ENCODE measurements around the gene CMTM2. TPM values are rescaled to one million over a fixed set of nuclear protein-coding genes. Genes with fewer than 3 reads are reported as not detected.

The CMTM2 gene
- total and polyA plus RNA-seq, 2 experiments from 2014 or later, result 0.60 TPM; not detected in 1

DNA sequence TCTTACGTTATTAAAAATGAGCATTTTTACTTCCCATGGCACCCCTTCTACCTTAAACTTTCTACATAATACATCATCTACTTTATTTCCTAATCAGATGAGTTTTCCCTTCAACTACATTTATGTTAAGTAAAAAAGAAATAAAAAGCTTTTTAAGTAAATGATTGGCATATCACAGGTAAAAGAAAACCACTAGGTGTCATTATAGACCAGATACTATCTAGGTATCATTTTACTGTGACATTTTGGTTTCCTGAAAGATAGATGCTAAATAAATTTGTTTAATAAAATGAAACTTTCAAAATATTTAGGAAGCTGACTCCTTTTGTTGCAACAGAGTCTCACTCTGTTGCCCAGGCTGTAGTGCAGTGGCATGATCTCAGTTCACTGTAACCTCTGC, 16.9 kb upstream of the CMTM2 start:
- Histone ChIP-seq H3K9me3 (ENCODE audit: low read depth) (no peaks in the 10 kb centered on the region), H3K36me3 (replicated peaks; ENCODE audit: insufficient read depth, low read depth) (no peaks in the 10 kb centered on the region), H2AFZ (no peak overlapping the region), H3K79me2 (no peaks in the 10 kb centered on the region), H3K4me1 (ENCODE audit: insufficient read depth) (no peaks in the 10 kb centered on the region), H3K27me3 (no peaks in the 10 kb centered on the region), H3K4me2 (no peak overlapping the region), H3K4me3 (no peak overlapping the region), H3K9me2 (replicated peaks; ENCODE audit: insufficient read depth) (no peaks in the 10 kb centered on the region), H3K27ac (no peak overlapping the region), H4K20me1 (ENCODE audit: insufficient read depth, poor library complexity, severe bottlenecking) (no peaks in the 10 kb centered on the region)
- TF ChIP-seq, protein P1, sequence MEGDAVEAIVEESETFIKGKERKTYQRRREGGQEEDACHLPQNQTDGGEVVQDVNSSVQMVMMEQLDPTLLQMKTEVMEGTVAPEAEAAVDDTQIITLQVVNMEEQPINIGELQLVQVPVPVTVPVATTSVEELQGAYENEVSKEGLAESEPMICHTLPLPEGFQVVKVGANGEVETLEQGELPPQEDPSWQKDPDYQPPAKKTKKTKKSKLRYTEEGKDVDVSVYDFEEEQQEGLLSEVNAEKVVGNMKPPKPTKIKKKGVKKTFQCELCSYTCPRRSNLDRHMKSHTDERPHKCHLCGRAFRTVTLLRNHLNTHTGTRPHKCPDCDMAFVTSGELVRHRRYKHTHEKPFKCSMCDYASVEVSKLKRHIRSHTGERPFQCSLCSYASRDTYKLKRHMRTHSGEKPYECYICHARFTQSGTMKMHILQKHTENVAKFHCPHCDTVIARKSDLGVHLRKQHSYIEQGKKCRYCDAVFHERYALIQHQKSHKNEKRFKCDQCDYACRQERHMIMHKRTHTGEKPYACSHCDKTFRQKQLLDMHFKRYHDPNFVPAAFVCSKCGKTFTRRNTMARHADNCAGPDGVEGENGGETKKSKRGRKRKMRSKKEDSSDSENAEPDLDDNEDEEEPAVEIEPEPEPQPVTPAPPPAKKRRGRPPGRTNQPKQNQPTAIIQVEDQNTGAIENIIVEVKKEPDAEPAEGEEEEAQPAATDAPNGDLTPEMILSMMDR (IDR thresholded peaks at IDR 0.05; ENCODE audit: poor library complexity), result peak; percentile 29
- no peak for TF ChIP-seq EZH2phosphoT487 (IDR thresholded peaks at IDR 0.05; ENCODE audit: low read depth, severe bottlenecking, unreplicated experiment)
- WGBS (ENCODE audit: low lambda C conversion rate, missing lambda C conversion rate), result 92% methylated on average over 1 of the region's 1 CpG
- DNase-seq (ENCODE audit: low spot score), result no peak

DNA sequence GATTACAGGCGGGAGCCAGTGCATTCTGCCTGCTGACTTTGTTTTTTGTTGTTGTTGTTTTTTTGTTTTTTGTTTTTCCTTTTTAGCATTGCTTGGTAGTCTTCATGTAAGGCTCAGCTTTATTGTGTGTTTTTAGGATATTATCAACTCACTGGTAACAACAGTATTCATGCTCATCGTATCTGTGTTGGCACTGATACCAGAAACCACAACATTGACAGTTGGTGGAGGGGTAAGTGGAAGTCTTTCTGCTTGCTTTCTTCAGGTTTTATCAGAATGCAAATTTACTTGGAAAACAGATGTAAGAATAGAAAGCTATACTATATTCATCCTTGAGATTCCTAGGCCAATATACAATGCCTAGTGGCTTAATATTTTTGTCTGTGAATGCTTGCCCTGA, 16.3 kb upstream of the CMTM2 start:
- no peaks in the 10 kb centered on the region for H3K79me2 ChIP-seq
- no peak overlapping the region for H2AFZ ChIP-seq
- H3K4me3 ChIP-seq, result no peak overlapping the region
- no peaks in the 10 kb centered on the region for H3K9me2 ChIP-seq (replicated peaks; ENCODE audit: insufficient read depth)
- H3K9me3 ChIP-seq (ENCODE audit: low read depth), result no peaks in the 10 kb centered on the region
- H3K27ac ChIP-seq, result no peak overlapping the region
- 93% methylated on average over 2 of the region's 2 CpGs for WGBS (ENCODE audit: low lambda C conversion rate, missing lambda C conversion rate)
- no peaks in the 10 kb centered on the region for H3K36me3 ChIP-seq (replicated peaks; ENCODE audit: insufficient read depth, low read depth)
- H4K20me1 ChIP-seq (ENCODE audit: insufficient read depth, poor library complexity, severe bottlenecking), result no peaks in the 10 kb centered on the region
- no peak for DNase-seq (ENCODE audit: low spot score)
- no peaks in the 10 kb centered on the region for H3K27me3 ChIP-seq
- no peak overlapping the region for H3K4me2 ChIP-seq
- TF ChIP-seq, protein P1 (IDR thresholded peaks at IDR 0.05; ENCODE audit: poor library complexity), result no peak
- no peak for TF ChIP-seq EZH2 (IDR thresholded peaks at IDR 0.05; ENCODE audit: borderline replicate concordance)
- H3K4me1 ChIP-seq (ENCODE audit: insufficient read depth), result no peaks in the 10 kb centered on the region

DNA sequence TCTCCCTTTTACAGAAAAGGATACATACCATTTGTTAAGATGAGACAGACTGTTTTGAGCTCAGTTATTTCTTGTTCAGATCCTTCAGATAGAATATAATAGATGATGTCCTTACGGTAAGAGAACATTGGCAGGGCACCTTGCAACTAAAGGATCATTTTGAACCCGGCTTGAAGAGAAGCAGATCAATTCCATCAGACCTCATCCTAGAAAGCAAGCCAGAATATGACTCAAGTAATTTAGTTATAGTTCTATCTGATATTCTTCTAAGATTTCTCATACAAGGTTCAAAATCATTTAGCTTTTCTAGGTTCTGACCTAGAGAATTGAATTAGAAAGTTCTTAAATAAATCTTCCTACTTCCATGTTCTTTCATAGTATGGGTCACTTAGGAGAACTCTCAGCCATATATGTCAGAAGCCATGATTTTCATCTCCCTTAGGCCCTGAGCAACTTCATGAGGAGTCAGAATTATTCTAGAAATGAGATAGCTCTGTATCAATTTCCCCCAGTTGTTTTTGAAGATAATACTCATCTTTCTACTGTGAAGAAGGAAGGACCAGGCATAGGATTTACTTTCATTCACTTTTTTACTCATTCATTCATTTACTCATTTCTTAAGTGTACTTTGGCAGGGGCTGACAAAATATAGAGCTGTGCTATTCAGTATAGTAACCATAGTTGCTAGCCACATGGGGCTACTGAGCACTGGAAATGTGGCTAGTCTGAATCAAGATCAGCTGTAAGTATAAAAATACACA, 15.5 kb upstream of the CMTM2 start:
- no peaks in the 10 kb centered on the region for H4K20me1 ChIP-seq (ENCODE audit: insufficient read depth, poor library complexity, severe bottlenecking)
- H3K4me3 ChIP-seq, result no peak overlapping the region
- H3K36me3 ChIP-seq (replicated peaks; ENCODE audit: insufficient read depth, low read depth), result no peaks in the 10 kb centered on the region
- no peaks in the 10 kb centered on the region for H3K27me3 ChIP-seq
- H3K27ac ChIP-seq, result no peak overlapping the region
- H3K4me1 ChIP-seq (ENCODE audit: insufficient read depth), result no peaks in the 10 kb centered on the region
- TF ChIP-seq, protein P1 (IDR thresholded peaks at IDR 0.05; ENCODE audit: poor library complexity), result no peak
- TF ChIP-seq EZH2phosphoT487 (IDR thresholded peaks at IDR 0.05; ENCODE audit: low read depth, severe bottlenecking, unreplicated experiment) (no peak), EZH2 (IDR thresholded peaks at IDR 0.05; ENCODE audit: borderline replicate concordance) (no peak)
- H3K79me2 ChIP-seq, result no peaks in the 10 kb centered on the region
- no peak overlapping the region for H3K4me2 ChIP-seq
- no peaks in the 10 kb centered on the region for H3K9me3 ChIP-seq (ENCODE audit: low read depth)
- DNase-seq (ENCODE audit: low spot score), result no peak
- no peaks in the 10 kb centered on the region for H3K9me2 ChIP-seq (replicated peaks; ENCODE audit: insufficient read depth)
- no peak overlapping the region for H2AFZ ChIP-seq
- WGBS (ENCODE audit: low lambda C conversion rate, missing lambda C conversion rate), result 96% methylated on average over 2 of the region's 2 CpGs

Data from hepatocyte (in vitro differentiated cells).